GM19351 (cell line): ENCODE data around the gene RFPL2.
"Not testable (repeated sequence)": the region's sequence is repeated elsewhere in the genome, so short reads cannot be mapped to it uniquely, and the experiment has no call there.

Experiments used
- ATAC-seq: cut with Tn5 transposase; IDR thresholded peaks from one replicate; pipeline ENCODE4 v1.9.1; 2021; ENCODE audit warnings: mild to moderate bottlenecking, moderate library complexity; ENCODE audit not compliant: unreplicated experiment

The RFPL2 gene

DNA sequence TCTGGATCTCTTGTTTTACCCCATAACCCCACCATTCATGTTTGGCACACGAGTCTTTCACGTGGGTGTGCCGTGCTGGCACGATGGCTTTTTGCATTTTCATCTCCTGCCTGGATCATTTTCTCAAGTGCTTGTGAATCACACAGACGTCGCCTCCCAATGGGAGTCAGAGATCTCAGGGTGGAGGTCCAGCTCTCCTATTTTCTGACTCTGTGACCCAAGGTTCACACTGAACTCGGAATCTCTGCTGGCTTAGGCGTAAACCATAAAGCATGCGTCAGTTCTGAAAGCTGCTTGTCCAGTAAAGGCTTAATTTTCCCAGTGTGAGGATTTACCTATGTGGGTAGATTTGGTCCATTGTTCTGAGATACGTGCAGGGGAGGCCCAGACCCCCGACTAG lies 29.8 kb downstream of the RFPL2 start:
- ATAC-seq = no peak

DNA sequence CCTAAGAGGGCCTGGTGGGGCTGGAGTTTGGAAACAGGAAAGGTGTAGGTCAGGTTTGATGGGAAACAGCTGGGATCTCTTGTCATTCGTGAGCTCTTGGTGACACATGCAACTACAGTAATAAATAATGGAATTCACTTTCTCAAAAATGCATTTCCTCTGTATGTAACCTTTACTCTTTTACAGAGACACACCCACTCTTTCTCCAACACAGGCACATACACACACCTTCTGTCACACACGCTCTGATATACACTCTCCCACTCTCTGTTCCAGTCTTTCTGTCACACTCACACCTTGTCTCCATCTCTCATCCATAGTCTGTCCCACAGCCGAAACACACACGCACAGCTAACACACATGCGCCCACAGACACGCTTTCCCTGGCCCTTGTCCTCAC lies 39.2 kb downstream of the RFPL2 start:
- ATAC-seq = no peak

DNA sequence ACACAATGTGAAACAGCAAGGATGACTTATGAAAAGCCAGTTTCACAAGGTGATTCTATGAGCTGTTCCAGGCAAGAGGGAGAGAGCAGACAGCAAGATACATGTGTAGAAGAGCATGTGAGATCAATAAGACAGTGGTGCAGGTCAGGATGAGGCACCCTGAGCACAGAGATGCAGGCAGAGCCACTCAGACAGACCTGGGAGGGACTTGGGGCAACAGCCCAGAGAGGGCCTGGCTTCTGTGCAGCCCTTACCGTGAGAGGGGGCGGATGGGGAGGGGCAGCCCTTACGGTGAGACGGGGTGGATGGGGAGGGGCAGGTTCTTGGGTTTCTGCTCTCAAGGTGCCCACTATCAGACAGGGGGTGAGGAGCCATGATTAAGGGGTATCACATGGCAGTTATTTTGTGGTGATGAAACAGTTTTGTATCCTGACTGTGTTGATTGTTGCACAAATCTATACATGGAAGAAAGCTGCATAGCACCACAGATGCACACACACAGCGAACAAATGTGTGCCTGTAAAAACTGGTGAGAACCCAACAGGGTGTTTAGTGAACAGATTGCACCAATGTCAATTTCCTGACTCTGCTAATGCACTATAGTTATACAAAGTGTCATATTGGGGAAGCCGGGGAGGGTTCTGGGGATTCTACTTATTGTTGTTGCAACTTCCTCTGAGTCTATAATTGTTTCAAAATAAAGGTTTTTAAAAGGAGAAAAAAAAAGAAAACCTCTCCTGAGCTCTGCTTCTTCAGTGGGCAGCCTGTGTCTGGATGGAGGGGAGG lies 40.6 kb downstream of the RFPL2 start:
- ATAC-seq = no peak

DNA sequence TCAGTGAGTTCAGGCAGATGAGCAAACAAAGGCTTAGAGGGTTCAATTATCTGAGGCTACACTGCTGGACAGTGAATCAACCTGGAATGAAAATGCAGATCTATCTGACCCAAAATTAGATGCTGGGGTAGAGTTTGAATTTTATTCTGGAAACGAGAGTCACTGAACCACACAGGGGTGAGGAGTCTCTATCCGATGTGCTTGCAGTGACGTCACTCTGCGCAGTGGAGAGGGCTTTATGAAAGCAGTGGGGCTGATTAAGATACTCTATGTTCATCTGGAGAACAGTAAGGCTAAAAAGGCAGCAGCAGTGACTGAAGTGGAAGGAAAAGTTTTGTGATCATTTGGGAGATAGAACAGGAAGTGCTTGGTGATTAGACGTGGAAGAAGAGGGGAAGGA lies 44.5 kb downstream of the RFPL2 start:
- ATAC-seq = not testable (repeated sequence)

DNA sequence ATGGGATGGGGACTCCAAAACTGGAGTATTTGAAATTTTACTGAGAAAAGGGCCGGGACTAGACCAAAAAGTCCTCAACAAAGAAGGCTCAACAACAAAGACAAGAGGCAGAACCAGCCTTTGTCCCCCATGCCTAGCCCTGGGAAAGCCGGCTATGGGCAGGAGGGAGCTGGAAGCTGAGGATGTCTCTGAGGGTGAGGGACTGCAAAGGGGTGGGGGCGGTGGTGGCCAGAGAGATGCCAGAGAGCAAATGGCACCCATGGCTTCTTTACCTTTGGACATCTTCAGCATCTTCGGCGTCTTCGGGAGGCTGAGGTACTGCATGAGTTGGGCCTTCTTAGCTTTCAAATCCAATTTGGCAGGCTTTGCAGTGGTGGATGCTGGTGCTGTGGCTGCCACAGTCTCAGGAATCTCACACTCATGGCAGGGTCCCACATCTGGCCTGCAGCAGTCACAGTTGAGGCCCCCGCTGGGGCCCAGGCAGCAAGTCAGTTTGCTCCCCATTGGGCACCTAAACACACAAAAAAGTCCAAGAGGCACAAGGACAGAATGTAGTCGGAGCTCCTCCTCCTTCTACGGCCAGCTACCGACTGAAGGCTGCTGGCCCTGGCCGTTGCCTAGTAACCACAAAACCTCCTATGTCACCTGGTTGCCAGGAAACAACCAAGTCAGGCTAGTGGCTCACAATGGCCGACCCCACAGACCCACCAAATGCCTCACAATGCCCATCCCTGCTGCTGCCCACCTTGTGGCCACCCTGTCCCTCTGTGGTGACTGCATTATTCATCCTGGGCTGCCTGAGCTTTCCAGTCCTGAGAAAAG lies 46.0 kb downstream of the RFPL2 start, which contains the start of gene C22orf42:
Gene C22orf42, minus strand, starts transcription at position 592 of the 822 bp plus-strand sequence. Its CDS starts 88 bp downstream, at position 504.
- ATAC-seq = no peak

DNA sequence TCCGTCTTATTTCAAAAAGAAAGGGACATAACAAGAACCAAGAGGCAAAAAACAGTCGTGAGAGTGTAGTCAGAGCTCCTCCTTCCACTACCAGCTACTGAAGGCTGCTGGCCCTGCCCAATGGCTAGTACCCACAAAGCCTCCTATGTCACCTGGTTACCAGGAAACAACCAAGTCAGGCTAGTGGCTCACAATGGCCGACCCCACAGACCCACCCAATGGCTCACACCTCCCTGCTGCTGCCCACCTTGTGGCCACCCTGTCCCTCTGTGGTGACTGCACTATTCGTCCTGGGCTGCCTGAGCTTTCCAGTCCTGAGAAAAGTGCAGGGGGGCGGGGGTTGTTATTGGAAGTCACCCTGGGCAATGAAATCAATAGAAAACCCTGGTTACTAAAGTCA lies 47.2 kb downstream of the RFPL2 start:
- ATAC-seq = not testable (repeated sequence)

DNA sequence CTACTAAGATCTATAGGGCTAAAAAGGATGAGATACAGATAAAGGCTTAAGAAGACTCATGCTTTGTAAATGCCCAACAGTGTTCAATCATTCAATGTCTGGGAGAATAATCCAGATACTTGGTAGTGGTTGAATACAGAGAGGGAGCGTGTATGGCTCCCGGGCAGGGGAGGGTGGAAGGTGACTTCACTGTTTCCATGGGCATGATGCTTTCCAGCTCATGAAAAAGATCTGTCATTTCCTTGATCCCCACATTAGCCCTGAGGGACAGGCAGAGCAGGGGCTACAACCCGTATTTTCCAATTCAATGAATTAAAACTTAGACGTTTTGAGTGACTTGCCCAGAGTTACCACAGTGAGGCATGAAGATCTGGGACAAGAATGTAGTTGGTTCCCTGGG lies 50.1 kb downstream of the RFPL2 start:
- ATAC-seq = not testable (repeated sequence)

DNA sequence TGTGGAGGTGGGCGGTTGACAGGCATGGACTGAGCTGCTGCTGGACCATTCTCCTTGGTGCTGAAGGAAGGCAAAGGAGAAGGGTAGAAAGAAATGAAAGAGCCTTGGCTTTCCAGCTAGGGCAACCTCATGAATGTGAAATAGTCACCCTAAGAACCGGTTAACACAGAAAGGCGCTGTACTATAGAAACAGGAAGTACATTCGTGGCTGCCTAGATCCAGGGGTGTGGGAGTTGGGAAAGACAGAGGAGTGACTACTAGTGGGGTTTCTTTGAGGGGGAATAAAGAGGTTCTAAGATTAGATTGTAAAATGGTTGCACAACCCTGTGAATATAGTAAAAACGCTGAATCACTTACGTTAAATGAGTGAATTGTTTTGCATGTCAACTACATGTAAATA lies 53.2 kb downstream of the RFPL2 start:
- not testable (repeated sequence) for ATAC-seq

DNA sequence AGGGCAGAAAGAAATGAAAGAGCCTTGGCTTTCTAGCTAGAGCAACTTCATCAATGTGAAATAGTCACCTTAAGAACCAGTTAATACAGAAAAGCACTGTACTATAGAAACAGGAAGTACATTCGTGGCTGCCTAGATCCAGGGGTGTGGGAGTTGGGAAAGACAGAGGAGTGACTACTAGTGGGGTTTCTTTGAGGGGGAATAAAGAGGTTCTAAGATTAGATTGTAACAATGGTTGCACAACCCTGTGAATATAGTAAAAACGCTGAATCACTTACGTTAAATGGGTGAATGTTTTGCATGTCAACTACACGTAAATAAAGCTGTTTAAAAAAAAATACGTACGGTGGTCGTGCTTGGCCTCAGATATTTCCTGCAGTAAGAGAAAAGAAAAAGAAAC lies 54.2 kb downstream of the RFPL2 start:
- not testable (repeated sequence) for ATAC-seq

DNA sequence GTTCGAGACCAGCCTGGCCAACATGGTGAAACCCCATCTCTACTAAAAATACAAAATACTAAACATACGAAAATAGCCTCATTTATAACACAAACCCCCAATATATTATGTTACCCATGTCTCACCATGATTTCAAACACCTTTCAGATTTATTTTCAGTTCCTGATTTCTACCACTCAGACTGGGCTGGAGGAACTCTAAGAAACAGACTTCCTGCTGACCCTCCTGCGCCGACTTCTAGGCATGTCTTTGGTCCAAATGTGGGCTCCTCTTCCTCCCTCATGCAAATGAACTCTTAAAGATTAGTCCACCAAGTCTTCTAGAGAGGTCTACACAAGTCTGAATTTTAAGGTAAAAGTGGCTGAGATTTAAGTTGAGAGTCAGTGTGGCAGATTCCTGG lies 56.5 kb downstream of the RFPL2 start:
- not testable (repeated sequence) for ATAC-seq

DNA sequence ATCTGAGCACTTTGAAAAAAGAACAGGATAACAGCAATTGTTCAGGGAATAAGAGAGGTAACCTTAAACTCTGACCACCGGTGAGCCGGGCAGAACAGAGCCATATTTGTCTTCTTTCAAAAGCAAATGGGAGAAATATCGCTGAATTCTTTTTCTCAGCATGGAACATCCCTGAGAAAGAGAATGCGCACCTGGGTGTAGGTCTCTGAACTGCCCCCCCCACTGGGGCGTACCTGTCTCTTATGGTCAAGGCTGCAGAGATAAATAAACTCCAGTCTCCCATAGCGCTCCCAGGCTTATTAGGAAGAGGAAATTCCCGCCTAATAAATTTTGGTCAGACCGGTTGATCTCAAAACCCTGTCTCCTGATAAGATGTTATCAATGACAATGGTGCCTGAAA lies 57.7 kb downstream of the RFPL2 start:
- ATAC-seq = not testable (repeated sequence)

DNA sequence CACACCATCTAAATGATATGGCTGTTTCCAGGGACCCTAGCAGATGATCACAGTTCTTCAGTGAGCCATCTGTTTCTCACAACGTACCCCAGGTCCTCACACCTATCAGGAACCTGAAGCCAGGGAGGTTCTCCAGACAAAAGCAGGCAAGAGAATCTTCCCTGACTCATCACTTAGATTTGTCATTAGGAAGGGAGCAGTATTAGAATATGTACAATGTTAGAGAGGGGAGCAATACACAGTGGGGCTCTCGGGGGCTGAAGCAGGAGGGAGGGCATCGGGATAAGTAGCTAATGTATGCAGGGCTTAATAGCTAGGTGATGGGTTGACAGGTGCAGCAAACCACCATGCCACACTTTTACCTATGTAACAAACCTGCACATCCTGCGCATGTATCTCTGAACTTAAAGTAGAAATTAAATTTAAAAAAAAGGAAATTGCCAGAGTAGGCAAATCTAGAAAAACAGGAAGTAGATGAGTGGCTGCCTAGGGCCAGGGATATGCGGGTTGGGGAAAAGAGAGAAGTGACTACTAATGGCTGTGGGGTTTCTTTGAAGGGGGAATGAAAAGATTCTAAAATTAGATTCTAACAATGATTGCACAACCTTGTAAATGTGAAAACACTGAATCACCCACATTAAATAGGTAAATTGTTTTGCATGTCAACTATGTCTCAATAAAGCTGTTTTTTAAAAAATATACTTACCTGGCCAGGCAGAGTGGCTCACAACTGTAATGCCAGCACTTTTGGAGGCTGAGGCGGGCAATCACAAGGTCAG lies 60.2 kb downstream of the RFPL2 start:
- ATAC-seq = no peak

DNA sequence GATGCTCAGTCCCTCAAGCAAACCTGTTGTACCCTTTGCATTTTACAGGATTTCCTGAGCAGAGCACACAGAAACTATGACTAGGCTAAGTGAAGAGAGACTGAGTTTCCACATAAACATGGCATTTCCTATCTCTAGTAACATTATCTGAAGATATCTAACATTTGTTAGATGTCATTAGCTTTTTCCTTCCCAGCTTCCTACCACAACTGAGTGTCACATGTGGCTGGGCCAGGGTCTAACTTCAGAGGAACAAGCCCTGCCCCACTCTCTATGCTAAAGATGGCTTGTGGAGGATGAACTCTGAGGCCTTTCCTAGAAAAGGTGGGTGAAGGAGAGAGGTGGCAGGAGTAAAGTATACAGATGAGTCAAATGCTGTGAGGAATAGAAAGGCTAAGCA lies 62.3 kb downstream of the RFPL2 start:
- no peak for ATAC-seq

DNA sequence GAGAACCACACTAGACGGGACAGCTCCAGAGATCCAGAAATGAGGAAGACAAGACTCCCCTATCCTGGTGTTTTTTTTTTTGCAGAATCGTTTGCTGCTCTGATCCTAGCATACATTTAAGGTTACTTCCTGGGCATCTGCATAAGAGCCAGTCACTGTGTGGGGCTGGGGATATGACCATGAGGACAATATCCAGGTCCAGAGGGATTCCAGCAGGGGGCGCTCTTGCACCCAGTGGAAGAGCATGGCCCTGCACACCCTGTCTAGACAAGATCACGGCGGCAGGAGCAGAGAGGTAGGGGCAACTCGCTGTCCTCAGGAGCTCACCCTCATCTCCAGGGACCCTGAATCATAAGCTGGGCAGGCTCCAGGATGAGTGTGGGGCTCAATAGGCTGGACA lies 64.2 kb downstream of the RFPL2 start:
- ATAC-seq = not testable (repeated sequence)
